Measurements from ENCODE around the gene ARAP2.
A peak's percentile ranks its signal among the peaks of the same experiment; 100 is the strongest.

The ARAP2 gene

GRCh38 chr4:36099509-36099908 is 144.8 kb downstream of the ARAP2 start:
- no peak for DNase-seq

- DNase-seq, result no peak
These were observed 149.3 kb downstream of the ARAP2 start for GRCh38 chr4:36094995-36095394.

GRCh38 chr4:36091997-36092396 is 152.3 kb downstream of the ARAP2 start:
- DNase-seq, result no peak

GRCh38 chr4:36088542-36088941 is 155.8 kb downstream of the ARAP2 start:
- peak; percentile 51 for DNase-seq

- no peak for DNase-seq
These were observed 158.0 kb downstream of the ARAP2 start for GRCh38 chr4:36086261-36086786.

- no peak for DNase-seq
These were observed 161.5 kb downstream of the ARAP2 start for GRCh38 chr4:36082817-36083216.

- DNase-seq, result no peak
These were observed 163.1 kb downstream of the ARAP2 start for GRCh38 chr4:36081185-36081584.

GRCh38 chr4:36079666-36080065 is 164.6 kb downstream of the ARAP2 start:
- DNase-seq, result no peak

- no peak for DNase-seq
These were observed 166.0 kb downstream of the ARAP2 start for GRCh38 chr4:36078319-36078718.

GRCh38 chr4:36072529-36072928 is 171.8 kb downstream of the ARAP2 start:
- no peak for DNase-seq

GRCh38 chr4:36067116-36067515 is 177.2 kb downstream of the ARAP2 start:
- DNase-seq, result no peak

GRCh38 chr4:36065274-36065871 is 178.9 kb downstream of the ARAP2 start:
- no peak for DNase-seq

GRCh38 chr4:36064117-36064516 is 180.2 kb downstream of the ARAP2 start:
- DNase-seq, result no peak

GRCh38 chr4:36056136-36056535 is 188.2 kb downstream of the ARAP2 start:
- no peak for DNase-seq

GRCh38 chr4:36054694-36055422 is 189.5 kb downstream of the ARAP2 start:
- DNase-seq, result no peak

- DNase-seq, result no peak
These were observed 190.4 kb downstream of the ARAP2 start for GRCh38 chr4:36053930-36054329.

- no peak for DNase-seq
These were observed 192.7 kb downstream of the ARAP2 start for GRCh38 chr4:36051634-36052033.

- no peak for DNase-seq
These were observed 198.3 kb downstream of the ARAP2 start for GRCh38 chr4:36046026-36046425.

GRCh38 chr4:36043901-36044300 is 200.4 kb downstream of the ARAP2 start:
- no peak for DNase-seq

GRCh38 chr4:36043241-36043640 is 201.1 kb downstream of the ARAP2 start:
- DNase-seq, result no peak

GRCh38 chr4:36042122-36042970 is 202.0 kb downstream of the ARAP2 start:
- DNase-seq, result no peak

GRCh38 chr4:36041340-36041739 is 203.0 kb downstream of the ARAP2 start:
- DNase-seq, result no peak

- DNase-seq, result no peak
These were observed 205.3 kb downstream of the ARAP2 start for GRCh38 chr4:36039026-36039425.

- DNase-seq, result no peak
These were observed 205.8 kb downstream of the ARAP2 start for GRCh38 chr4:36038491-36038890.
